ENCODE data around the gene SLC6A8.
A peak's percentile ranks its signal among the peaks of the same experiment; 100 is the strongest.

The SLC6A8 gene

GRCh38 chrX:153648358-153649177 is 39.2 kb upstream of the SLC6A8 start:
- no peak for DNase-seq (ENCODE audit: low spot score)

DNA sequence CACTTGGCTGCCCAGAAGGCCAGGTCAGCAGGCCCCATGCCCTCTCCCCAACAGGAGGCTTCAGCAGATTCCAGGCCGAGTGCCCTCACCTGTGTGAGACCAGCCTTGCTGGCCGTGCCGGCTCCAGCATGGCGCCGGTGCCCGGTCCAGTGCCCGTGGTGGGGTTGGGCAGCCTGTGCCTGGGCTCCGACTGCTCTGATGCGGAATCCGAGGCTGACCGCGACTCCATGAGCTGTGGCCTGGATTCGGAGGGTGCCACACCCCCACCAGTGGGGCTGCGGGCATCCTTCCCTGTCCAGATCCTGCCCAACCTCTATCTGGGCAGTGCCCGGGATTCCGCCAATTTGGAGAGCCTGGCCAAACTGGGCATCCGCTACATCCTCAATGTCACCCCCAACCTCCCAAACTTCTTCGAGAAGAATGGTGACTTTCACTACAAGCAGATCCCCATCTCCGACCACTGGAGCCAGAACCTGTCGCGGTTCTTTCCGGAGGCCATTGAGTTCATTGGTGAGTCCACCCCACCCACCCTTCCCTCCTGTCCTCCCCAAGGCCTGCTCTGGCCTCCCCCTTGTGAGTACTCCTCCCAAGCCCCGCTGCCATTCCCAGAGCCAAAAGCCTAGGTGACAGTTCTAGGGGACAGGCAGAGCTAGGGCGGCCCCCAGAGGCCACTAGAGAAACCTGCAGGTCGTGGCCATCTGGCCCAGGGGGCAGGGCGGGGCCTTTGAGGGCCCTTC is 38.4 kb upstream of the SLC6A8 start:
- DNase-seq (ENCODE audit: low spot score): no peak

GRCh38 chrX:153649915-153650782 is 37.6 kb upstream of the SLC6A8 start:
- DNase-seq (ENCODE audit: low spot score): no peak

- DNase-seq (ENCODE audit: low spot score): no peak
Measured at GRCh38 chrX:153650959-153651358, 36.8 kb upstream of the SLC6A8 start.

GRCh38 chrX:153651540-153652079 is 36.1 kb upstream of the SLC6A8 start:
- no peak for DNase-seq (ENCODE audit: low spot score)

GRCh38 chrX:153653556-153653955 is 34.2 kb upstream of the SLC6A8 start:
- no peak for DNase-seq (ENCODE audit: low spot score)

DNA sequence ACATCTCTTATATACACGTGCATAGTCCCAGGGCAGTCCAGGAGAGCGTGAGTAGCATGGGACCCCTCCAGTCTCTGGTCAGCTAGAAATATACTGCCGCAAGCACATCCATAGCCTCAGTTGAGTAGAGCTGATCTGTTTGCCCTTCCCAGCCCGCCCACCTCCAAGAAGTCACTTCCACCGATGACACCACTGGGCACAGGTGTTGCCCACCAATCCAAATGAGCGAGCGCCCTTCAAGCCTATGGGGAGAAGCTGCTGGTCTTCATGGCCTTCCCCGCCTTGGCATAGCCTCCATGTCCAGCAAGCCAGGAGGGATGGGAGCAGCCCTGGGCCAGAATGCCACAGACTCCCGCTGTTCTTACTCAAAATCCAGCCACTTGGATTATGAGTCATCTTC is 30.6 kb upstream of the SLC6A8 start:
- DNase-seq (ENCODE audit: low spot score): no peak

DNA sequence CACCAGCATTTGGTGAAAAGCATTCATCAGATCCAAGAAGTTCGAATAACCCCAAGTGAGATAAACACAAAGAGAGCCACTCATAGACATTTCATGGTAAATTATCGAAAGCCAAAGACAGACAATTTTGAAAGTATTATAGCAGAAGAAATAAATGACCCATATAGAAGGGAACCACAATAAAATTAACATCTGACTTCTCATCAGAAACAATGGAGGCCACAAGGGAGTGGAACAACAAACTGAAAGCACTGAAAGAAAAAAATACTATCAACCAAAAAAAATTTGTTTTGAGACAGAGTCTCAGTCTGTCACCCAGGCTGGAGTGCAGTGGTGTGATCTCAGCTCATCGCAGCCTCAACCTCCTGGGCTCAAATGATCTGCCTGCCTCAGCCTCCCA is 28.5 kb upstream of the SLC6A8 start:
- DNase-seq (ENCODE audit: low spot score): no peak

DNA sequence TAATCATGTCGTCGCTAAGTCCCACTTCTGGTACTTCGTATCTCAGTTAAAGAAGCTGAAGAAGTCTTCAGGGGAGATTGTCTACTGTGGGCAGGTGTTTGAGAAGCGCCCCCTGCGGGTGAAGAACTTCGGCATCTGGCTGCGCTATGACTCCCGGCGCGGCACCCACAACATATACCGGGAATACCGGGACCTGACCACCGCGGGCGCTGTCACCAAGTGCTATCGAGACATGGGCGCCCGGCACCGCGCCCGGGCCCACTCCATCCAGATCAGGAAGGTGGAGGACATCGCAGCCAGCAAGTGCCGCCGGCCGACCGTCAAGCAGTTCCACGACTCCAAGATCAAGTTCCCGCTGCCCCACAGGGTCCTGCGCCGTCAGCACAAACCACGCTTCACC is 25.5 kb upstream of the SLC6A8 start:
- DNase-seq (ENCODE audit: low spot score): no peak

DNA sequence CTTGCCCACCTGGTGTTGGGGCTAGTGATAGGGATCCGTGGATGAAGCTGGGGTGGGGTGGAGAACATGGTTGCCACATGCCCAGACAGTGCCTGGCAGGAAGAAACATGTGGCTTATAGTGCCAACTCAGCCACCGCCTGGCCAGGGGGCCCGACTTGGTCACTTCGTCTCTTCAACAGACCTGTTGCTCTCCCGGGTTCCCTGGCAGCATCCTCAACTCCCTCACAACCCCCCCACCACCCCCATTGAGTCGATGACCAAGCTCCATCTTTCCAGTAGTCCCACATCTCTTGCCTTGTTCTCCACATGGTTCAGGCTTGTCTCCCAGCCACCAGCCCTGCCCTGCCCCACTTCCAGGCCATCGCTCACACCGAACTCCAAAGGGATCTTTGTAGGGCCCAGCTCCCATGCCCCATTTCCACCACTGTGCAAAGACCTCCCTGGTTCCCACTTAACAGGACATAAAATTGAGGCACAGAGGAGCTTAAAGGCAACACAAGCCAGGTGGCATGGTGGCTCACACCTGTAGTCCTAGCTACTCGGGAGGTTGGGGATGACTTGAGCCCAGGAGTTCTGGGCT is 21.9 kb upstream of the SLC6A8 start:
- DNase-seq (ENCODE audit: low spot score): no peak

DNA sequence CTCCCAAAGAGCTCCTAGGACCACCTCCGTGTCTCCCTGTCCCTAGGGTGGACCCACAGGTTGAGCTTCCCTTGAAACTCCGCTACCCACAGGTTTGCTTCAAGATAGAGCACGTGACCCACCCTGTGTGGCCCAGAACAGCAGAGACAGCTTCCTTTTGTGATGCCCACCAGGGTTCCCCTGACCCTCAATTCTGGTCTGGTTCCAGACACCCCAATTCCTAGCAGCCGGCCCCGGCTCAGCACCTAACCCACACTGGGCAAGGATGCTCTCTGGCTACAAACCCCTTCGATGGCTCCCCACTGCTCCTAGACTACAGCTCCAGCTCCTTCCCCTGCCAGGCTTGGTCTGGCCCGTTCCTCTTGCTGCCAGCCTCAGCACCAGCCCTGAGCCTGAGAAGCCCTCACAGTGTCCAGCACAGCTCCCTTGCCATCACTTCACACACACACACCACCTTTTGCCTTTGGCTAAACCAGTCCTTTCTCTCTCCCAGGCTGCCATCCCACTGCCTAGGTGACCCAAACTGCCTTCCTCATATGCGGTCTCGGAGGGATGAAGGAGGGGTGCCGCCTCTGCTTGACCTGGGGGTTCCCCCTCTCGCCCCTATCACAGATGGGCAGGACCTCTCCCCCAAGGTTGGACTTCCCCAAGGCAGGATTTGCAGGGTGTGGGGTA is 20.3 kb upstream of the SLC6A8 start:
- no peak for DNase-seq (ENCODE audit: low spot score)

DNA sequence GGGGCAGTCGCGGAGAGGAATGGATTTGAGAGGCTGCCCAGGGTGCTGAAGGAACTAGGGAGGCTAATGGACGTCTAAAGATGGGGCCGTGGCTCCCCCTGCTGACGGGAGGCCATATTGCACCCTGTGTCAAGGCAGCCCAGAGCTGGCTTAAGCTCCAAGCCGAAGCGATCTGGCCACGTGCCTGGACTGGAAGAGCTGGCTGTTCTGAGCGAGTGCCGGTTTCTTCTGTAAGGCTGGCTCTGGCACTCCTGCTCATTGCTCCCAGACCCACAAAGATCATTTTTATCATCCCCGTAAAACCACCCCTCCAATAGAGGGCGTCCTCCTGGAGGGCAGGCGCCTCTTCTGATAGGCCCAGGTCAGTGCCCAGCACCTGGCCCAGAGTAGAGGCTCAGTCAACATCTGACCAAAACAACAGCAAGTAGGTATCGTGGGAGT is 19.8 kb upstream of the SLC6A8 start:
- DNase-seq (ENCODE audit: low spot score): peak; percentile 81

- DNase-seq (ENCODE audit: low spot score): no peak
Measured at GRCh38 chrX:153668423-153669173, 19.1 kb upstream of the SLC6A8 start.

DNA sequence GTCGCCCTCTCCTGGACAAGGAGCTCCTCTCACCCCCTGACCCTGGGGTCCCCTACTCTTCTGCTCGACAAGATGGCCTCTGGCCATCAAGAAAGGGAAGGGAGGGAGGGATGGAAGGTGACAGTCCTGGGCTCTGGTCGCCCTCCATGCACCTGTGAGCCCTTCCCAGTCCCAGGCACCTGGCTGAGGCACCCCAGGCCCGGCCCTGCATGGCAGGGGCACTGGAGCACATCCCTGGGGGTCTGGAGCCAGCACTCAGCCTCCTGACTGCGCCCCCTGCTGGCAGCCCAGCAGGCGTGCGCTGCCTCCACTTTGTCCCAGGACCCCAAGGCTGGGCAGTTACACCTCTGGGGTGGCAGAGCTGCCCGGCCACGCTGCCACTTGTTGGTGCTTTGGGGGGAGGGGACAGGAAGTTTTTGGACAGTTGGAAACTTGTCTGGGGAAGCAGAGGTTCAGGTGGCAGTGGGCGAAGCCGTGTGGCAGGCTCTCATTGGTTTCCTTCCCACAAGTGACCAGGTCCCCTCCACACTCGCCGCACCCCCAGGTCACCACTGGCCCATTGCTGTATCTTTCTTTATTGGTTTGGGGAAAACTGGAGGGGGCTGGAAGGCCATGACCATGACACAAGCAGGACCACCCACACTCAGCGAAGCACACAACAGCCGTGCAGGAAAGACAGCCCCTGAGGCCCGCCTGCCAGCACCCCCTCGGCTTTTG is 18.4 kb upstream of the SLC6A8 start:
- DNase-seq (ENCODE audit: low spot score): no peak

- no peak for DNase-seq (ENCODE audit: low spot score)
Measured at GRCh38 chrX:153669901-153670731, 17.6 kb upstream of the SLC6A8 start.

GRCh38 chrX:153670748-153671588 is 16.8 kb upstream of the SLC6A8 start:
- DNase-seq (ENCODE audit: low spot score): no peak

DNA sequence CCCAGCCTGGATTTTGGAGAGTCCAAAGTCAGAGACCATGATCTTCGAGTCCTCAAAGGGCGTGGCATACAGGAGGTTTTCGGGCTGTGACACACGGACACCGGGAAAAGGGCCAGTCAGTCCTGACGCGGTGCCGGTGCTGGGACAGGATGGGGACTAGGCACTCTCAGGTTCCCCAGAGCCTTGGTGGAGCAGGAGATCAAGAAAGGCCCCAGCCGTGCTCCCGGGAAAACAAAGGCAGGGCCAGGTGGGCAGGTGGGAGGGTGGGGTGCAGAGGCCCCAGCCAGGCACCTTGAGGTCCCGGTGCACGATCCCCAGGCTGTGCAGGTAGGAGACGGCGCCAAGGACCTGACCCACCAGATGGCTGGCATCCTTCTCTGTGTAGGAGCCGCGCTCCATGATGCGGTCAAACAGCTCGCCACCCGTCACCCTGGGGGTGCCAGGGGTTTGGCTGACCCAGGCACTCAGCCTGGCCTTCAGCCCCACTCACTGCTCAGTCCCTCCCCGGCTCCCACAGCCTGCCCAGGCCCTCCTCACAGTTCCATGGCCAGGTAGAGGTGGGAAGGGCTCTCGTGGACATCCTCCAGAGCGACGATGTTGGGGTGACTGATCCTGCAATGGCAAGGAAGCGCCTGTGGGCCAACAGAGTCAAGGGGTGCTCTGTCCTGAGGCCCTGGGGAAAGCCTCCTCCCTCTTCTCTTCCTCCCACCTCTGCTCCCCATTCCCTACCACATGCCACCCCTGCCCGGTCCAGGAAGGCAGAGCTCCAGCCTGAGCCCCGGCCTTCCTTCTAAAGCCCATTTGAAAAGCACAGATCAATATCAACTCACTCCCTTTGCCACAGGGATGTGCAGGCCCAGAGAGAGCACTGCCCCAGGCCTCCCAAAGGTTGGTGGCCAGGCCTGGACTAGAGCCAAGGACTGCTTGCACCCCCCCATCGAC is 15.9 kb upstream of the SLC6A8 start:
- DNase-seq (ENCODE audit: low spot score): no peak
